Left forelimb (tissue), 1 donor: ENCODE data around the gene ATAD2B.
"Not testable (repeated sequence)": the region's sequence is repeated elsewhere in the genome, so short reads cannot be mapped to it uniquely, and the experiment has no call there.

ENCODE experiments used
- DNase-seq: peaks from one replicate; pipeline ENCODE4 v3.0.0-alpha.2; 2018; ENCODE audit warnings: low spot score

The ATAD2B gene

GRCh38 chr2:23745068-23745725 lies 181.7 kb downstream of the ATAD2B start:
- no peak for DNase-seq

DNA sequence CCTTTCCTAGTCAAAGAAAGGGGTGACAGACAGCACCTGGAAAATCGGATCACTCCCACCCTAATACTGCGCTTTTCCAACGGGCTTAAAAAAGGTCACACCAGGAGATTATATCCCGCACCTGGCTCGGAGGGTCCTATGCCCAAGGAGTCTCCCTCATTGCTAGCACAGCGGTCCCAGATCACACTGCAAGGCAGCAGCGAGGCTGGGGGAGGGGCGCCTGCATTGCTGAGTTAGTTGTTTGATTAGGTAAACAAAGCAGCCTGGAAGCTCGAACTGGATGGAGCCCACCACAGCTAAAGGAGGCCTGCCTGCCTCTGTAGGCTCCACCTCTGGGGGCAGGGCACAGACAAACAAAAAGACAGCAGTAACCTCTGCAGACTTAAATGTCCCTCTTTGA lies 190.1 kb downstream of the ATAD2B start:
- DNase-seq: not testable (repeated sequence)

DNA sequence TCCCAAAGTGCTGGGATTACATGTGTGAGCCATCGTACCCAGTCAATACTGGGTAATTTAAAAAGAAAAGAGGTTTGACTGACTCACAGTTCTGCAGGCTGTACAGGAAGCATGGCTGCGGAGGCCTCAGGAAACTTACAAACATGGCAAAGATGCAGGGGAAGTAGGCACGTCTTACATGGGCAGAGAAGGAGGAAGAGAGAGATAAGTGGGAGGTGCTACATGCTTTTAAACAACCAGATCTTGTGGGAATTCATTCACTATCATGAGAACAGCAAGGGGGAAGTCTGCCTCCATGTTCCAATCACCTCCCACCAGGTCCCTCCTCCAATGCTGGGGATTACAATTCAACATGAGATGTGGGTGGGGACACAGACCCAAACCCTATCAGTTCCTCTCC lies 192.5 kb downstream of the ATAD2B start:
- DNase-seq: no peak

- not testable (repeated sequence) for DNase-seq
These were observed 203.9 kb downstream of the ATAD2B start for GRCh38 chr2:23723029-23723428.

- no peak for DNase-seq
These were observed 204.7 kb downstream of the ATAD2B start for GRCh38 chr2:23722255-23722654.

GRCh38 chr2:23721454-23721826 lies 205.5 kb downstream of the ATAD2B start:
- no peak for DNase-seq

DNA sequence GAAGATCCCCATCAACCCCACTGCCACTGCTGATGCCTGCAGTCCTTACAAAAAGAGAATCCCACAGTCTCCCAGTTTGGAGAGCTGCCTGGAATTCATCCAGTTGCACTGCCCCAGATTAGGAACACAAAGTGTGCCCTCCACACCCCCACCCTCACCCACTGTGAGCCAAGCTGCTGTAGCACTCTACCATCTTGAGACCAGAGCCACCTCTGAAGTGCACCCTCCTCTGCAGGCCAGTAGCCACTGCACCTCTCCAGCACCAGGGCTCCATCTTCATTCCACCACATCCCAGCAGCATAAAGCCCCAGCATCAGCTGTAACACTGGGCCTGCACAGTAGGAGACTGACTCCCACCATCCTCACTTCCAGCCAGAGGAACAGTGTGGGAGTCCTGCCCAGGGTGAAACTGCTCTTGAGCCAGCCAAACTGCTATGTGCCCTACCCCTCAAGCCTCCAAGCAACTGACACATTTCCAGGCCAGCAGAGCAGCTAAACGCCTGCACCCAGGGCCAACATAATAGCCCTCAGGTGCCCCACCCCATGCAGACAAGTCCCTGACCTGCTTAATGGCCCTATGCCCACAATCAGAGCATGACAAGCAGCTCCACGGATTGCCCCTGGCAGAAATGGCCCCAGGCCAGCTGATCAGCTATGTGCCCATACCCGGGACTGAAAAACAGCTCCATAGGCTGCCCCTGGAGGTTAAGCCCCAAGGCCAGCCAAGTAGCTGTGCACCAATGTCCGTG lies 206.0 kb downstream of the ATAD2B start:
- DNase-seq: no peak

- DNase-seq: no peak
These were observed 207.2 kb downstream of the ATAD2B start for GRCh38 chr2:23719716-23720115.

DNA sequence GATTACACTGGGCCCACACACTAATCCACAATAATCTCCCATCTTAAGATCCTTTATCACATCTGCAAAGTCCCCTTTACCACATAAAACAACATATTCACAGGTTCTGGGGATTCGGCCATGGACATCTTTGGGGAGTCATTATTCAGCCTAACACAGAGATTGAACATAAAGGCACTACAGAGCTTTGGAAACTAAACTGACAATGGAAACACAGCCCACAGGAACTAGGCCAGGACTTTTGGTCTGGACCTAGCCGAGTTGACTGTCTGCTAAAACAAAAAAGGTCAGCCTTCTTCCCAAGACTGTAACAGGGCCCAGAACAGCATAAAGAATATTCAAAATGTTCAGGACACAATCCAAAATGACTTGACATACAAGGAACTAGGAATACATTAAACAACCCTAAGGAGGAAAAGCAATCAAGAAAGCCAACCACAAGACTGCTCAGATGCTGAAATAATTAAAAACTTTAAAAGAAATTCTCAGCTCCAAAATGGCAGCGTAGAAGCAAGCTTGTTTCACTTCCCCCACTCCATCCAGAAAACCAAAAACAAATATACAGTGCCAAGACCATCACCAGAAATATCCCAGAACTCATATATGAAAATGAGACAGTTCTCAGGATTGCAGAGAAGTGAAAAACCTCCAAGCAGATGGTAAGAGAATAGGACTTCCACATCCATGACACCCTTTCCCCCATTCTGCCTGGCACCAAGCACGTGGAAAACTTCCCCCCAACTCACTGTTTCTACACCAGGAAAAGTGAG lies 207.8 kb downstream of the ATAD2B start:
- no peak for DNase-seq

GRCh38 chr2:23713351-23713750 lies 213.6 kb downstream of the ATAD2B start:
- no peak for DNase-seq

DNA sequence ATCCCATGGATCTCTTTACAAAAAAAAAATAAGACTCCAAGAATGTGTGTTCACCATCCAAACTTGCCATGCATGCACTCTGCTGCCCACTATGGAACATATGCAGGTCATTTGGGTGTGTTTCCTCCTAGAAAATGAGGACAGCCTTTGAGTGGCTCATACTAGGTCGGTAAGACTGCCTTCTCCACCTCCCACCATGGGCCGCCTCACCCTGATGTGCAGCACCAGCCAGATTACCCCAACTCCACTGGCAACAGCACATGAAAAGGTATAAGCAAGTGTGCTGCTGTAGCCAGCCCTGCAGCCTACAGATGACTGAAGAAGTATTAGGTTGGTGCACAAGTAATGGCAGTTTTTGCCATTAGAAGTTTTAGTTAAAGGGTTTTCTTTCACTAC lies 214.2 kb downstream of the ATAD2B start:
- DNase-seq: no peak

- DNase-seq: no peak
These were observed 214.8 kb downstream of the ATAD2B start for GRCh38 chr2:23711979-23712755.

GRCh38 chr2:23709311-23709710 lies 217.6 kb downstream of the ATAD2B start:
- no peak for DNase-seq

DNA sequence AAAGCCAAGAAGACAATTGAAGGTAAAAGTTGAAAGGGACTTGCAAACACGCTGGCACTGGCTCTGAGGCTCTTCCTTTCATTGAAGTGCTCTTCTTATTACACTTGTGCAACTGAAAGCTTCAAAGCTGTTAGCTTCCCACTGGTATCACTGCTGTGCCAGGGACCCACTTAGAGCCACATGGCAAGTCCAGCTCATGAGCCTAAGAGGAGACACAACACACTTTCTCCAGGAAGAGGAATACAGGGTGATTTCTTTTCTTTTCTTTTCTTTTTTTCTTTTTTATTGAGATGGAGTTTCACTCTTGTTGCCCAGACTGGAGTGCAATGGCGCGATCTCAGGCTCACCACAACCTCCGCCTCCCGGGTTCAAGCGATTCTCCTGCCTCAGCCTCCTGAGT lies 218.2 kb downstream of the ATAD2B start:
- no peak for DNase-seq

GRCh38 chr2:23707096-23707495 lies 219.8 kb downstream of the ATAD2B start:
- DNase-seq: no peak

GRCh38 chr2:23706613-23707078 lies 220.3 kb downstream of the ATAD2B start:
- DNase-seq: no peak

- no peak for DNase-seq
These were observed 220.9 kb downstream of the ATAD2B start for GRCh38 chr2:23705771-23706612.

DNA sequence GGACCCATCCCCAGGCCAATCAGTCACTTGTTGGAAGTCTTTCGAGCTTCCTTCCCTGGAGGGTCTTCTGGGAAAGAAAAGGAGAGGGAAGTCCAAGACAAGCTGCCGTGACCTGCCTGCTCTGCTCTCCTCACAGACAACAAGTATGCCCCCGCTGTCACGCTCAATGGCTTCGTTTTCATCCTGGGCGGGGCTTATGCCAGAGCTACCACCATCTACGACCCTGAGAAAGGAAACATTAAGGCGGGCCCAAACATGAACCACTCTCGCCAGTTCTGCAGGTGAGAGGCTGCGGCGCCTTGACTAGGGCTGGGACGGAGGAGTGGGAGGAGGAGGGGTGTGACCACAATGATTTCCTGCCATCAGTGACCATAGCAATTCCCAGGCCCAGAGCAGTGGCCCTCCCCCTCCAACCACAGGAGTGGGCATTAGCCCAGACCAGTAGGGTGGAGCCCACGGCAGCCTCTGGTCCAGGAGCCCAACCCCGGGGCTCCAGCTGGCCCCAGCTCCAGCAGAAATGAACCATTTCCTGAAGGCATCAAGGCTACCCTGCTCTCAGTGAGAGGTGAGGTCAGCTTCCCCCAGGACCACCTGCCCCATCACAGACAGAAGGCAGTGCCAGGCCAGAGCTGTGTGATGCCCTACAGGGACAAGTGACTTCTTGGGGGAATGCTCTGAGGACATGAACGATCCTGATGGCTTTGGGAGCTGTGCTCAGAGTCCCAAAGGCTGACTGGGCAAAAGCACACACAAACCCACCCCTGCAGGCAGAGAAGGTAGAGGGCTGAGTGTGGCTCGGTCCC lies 223.1 kb downstream of the ATAD2B start:
- DNase-seq: peak; percentile 60

- DNase-seq: no peak
These were observed 223.8 kb downstream of the ATAD2B start for GRCh38 chr2:23703037-23703582.

DNA sequence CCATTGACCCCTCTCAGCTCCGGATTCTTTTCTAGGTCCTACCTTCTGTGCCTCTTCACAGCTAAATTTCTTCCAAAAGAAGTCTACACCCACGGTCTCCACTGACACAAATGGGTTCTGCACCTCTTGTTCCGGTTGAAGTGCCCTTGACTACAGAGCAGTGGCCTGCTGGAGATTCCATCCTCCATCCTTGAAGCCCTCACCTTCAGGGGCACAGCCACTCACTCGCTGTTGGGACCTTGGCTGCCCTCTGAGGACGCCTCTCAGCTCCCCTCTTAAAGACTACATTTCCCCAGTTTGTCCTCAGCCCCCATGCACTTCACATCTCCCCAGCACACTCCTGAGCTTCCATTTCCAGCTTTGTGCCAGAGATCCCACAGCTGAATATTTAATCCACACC lies 226.3 kb downstream of the ATAD2B start:
- no peak for DNase-seq
